SK-N-SH (cell line): Measurements from ENCODE around the gene CAV1. TPM values are rescaled to one million over a fixed set of nuclear protein-coding genes. Genes with fewer than 3 reads are reported as not detected.

Source experiments
- CTCF ChIA-PET: fragments of 300-600, 350-600 bp; formaldehyde crosslinking; extraction: SDS; loops from one replicate; lab custom pipeline; 2021; lab: Yijun Ruan, JAX
- POLR2A ChIA-PET: fragments of 350-600 bp; sonication (Branson Sonifier 250); formaldehyde crosslinking; extraction: SDS; loops from one replicate; lab custom pipeline; 2020; ENCODE audit warnings: antibody characterized with exemption, inconsistent platforms; lab: Yijun Ruan, JAX
- DNase-seq: peaks from one replicate; pipeline ENCODE4 v3.0.0; 2012
- H2AFZ ChIP-seq: fragments of 200-600 bp; sonication (generic); 2 replicates; pipeline ENCODE4 v1.8.1; 2016; ENCODE audit warnings: antibody characterized with exemption, mild to moderate bottlenecking, low read depth
- H3F3A ChIP-seq: fragments of 200-600 bp; sonication (generic); replicated peaks from 2 replicates; pipeline ENCODE3; 2016; ENCODE audit warnings: antibody characterized with exemption, mild to moderate bottlenecking; ENCODE audit not compliant: insufficient read depth
- H3K27ac ChIP-seq, 2 experiments: fragments of 200-500 bp in 1 of 2; fragments of 200-600 bp in 1 of 2; sonication (Bioruptor generic) in 1 of 2; sonication (generic), shearing (Covaris generic) in 1 of 2; 2 replicates each; pipeline versions ENCODE4 v1.5.1 to v1.6.1; 2014 to 2016; ENCODE audit warnings: low read depth in 2 of 2, inconsistent platforms in 1 of 2, low read length in 1 of 2, mild to moderate bottlenecking in 1 of 2, mixed read lengths in 1 of 2
- H3K27me3 ChIP-seq: fragments of 200-600 bp; sonication (generic), shearing (Covaris generic); 2 replicates; pipeline ENCODE4 v1.6.1; 2016; ENCODE audit warnings: mixed run types; ENCODE audit not compliant: insufficient read depth
- H3K36me3 ChIP-seq, 2 experiments: fragments of 200-500 bp in 1 of 2; fragments of 200-600 bp in 1 of 2; sonication (Bioruptor generic) in 1 of 2; sonication (generic) in 1 of 2; replicated peaks in 1 of 2; 2 replicates each; pipeline versions ENCODE3 to v1.5.1; 2014 to 2016; ENCODE audit warnings: low read length in 1 of 2, mild to moderate bottlenecking in 1 of 2; ENCODE audit not compliant: insufficient read depth in 2 of 2, control insufficient read depth in 1 of 2
- H3K4me1 ChIP-seq, 2 experiments: fragments of 200-500 bp in 1 of 2; fragments of 200-600 bp in 1 of 2; sonication (Bioruptor generic) in 1 of 2; sonication (generic), shearing (Covaris generic) in 1 of 2; 2 replicates each; pipeline versions ENCODE4 v1.5.1 to v1.6.1; 2014 to 2016; ENCODE audit warnings: low read depth in 1 of 2, low read length in 1 of 2, mixed run types in 1 of 2; ENCODE audit not compliant: insufficient read depth in 2 of 2, control insufficient read depth in 1 of 2
- H3K4me2 ChIP-seq: fragments of 200-600 bp; sonication (generic), shearing (Covaris generic); 2 replicates; pipeline ENCODE4 v1.6.1; 2017; ENCODE audit warnings: mixed run types
- H3K4me3 ChIP-seq, 2 experiments: fragments of 200-500 bp in 1 of 2; fragments of 200-600 bp in 1 of 2; sonication (Bioruptor generic) in 1 of 2; sonication (generic), shearing (Covaris generic) in 1 of 2; 2 replicates each; pipeline versions ENCODE4 v1.5.1 to v1.8.1; 2014 to 2016; ENCODE audit warnings: low read depth in 2 of 2, inconsistent platforms in 1 of 2, low read length in 1 of 2, mild to moderate bottlenecking in 1 of 2, mixed read lengths in 1 of 2, moderate library complexity in 1 of 2
- H3K79me2 ChIP-seq: fragments of 200-600 bp; sonication (generic); 2 replicates; pipeline ENCODE4 v1.8.1; 2017; ENCODE audit warnings: mild to moderate bottlenecking; ENCODE audit not compliant: insufficient read depth
- H3K9ac ChIP-seq: fragments of 200-600 bp; sonication (generic); 2 replicates; pipeline ENCODE4 v1.6.1; 2017; ENCODE audit warnings: mixed run types
- H3K9me2 ChIP-seq: fragments of 200-600 bp; sonication (generic); 2 replicates; pipeline ENCODE4 v1.6.1; 2017; ENCODE audit warnings: mixed run types
- H3K9me3 ChIP-seq: fragments of 200-600 bp; sonication (generic); 2 replicates; pipeline ENCODE4 v1.6.1; 2017; ENCODE audit warnings: mixed run types, mild to moderate bottlenecking, moderate library complexity
- H4K20me1 ChIP-seq: fragments of 200-600 bp; sonication (generic); 2 replicates; pipeline ENCODE4 v1.6.1; 2017; ENCODE audit warnings: mild to moderate bottlenecking, mixed run types; ENCODE audit not compliant: insufficient read depth
- CHD2 ChIP-seq: fragments of 150-350 bp; IDR thresholded peaks from 2 replicates; pipeline ENCODE4 v1.6.1; 2018; ENCODE audit warnings: low read length; ENCODE audit not compliant: partially characterized antibody
- ELF1 ChIP-seq: IDR thresholded peaks from 2 replicates; pipeline ENCODE4 v1.4.0; 2012
- EZH2phosphoT487 ChIP-seq: fragments of 200-600 bp; sonication (generic); IDR thresholded peaks from 2 replicates; pipeline ENCODE4 v1.6.1; 2017; ENCODE audit warnings: low read depth, mixed run types, mild to moderate bottlenecking, antibody characterized with exemption, moderate library complexity, borderline replicate concordance
- FOSL2 ChIP-seq: IDR thresholded peaks from 2 replicates; pipeline ENCODE4 v1.4.0; 2012; ENCODE audit warnings: low read depth, mild to moderate bottlenecking, moderate library complexity, borderline replicate concordance
- GABPA ChIP-seq: IDR thresholded peaks from 2 replicates; pipeline ENCODE4 v1.4.0; 2012; ENCODE audit warnings: low read depth, mild to moderate bottlenecking
- GATA2 ChIP-seq: sonication (generic); formaldehyde crosslinking; IDR thresholded peaks from 2 replicates; pipeline ENCODE4 v1.5.0; 2020; ENCODE audit warnings: mild to moderate bottlenecking, missing genetic modification reagents
- MEF2A ChIP-seq: IDR thresholded peaks from 2 replicates; pipeline ENCODE4 v1.4.0; 2012; ENCODE audit warnings: low read depth, borderline replicate concordance
- MXI1 ChIP-seq: IDR thresholded peaks from 2 replicates; pipeline ENCODE4 v1.6.1; 2012; ENCODE audit warnings: mild to moderate bottlenecking, low read depth, low read length, improper control_type of control experiment
- NRF1 ChIP-seq: IDR thresholded peaks from 2 replicates; pipeline ENCODE4 v1.6.1; 2012; ENCODE audit warnings: low read depth, mild to moderate bottlenecking, low read length
- RAD21 ChIP-seq: IDR thresholded peaks from 2 replicates; pipeline ENCODE4 v1.6.1; 2012; ENCODE audit warnings: mild to moderate bottlenecking, low read length
- TAF1 ChIP-seq: IDR thresholded peaks from 2 replicates; pipeline ENCODE4 v1.6.1; 2012; ENCODE audit warnings: low read depth, mild to moderate bottlenecking, low read length, moderate library complexity, borderline replicate concordance
- TCF12 ChIP-seq: IDR thresholded peaks from 2 replicates; pipeline ENCODE4 v1.4.0; 2012
- TEAD4 ChIP-seq: IDR thresholded peaks from 2 replicates; pipeline ENCODE4 v1.4.0; 2012; ENCODE audit warnings: mild to moderate bottlenecking, borderline replicate concordance; ENCODE audit not compliant: insufficient read depth
- USF2 ChIP-seq: fragments of 150-350 bp; IDR thresholded peaks from 2 replicates; pipeline ENCODE4 v1.6.1; 2017; ENCODE audit warnings: antibody characterized with exemption, low read length, low read depth, borderline replicate concordance
- WGBS: methylation state at CpG from one replicate; pipeline ENCODE4 v1.1.6; 2017; ENCODE audit warnings: low lambda C conversion rate; 5-methylcytosine and 5-hydroxymethylcytosine counted together
- polyA plus RNA-seq, 3 experiments: library from polyadenylated mRNA; depleted of rRNA; stranded (reverse); fragments of >200 nt; gene quantifications; 2 replicates each; pipeline ENCODE4 v1.2.3, GENCODE V29; 2012
- TF ChIP-seq, protein P1 (sequence below): fragments of 150-350 bp; IDR thresholded peaks from 2 replicates; pipeline ENCODE4 v1.6.1; 2016; ENCODE audit warnings: mild to moderate bottlenecking, low read depth, low read length
- TF ChIP-seq, protein P2 (sequence below): IDR thresholded peaks from 2 replicates; pipeline ENCODE4; 2012

Gene CAV1
- polyA plus RNA-seq, 1 of the 3 experiments (the other 2 are of a cell fraction): 968 TPM

DNA sequence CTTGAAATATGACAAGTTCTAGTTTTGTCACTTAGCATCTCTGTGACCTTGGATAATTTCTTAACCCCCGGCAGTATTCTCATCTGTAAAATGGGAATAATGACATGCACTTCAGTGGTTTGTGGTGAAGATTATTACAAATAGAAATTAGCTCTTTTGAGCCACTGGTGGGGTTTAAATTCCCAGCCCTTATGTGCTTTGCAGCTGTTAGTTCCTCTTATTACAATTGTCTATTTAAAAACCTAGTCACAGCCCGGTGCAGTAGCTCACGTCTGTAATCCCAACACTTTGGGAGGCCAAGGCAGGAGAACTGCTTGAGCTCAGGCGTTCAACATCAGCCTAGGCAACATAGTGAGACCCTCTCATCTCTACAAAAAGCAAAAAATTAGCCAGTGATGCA lies 30.1 kb downstream of the CAV1 start:
- H3F3A ChIP-seq: peaks cover 81% of the 10 kb centered on the region
- H3K4me1 ChIP-seq: peaks cover 0 to 88% of the 10 kb centered on the region in 2 experiments
- POLR2A ChIA-PET: no interaction called here
- TF ChIP-seq ELF1 (no peak), EZH2phosphoT487 (no peak), NRF1 (no peak), GABPA (no peak), GATA2 (CRISPR knock-in tag) (no peak), TEAD4 (no peak), MEF2A (no peak), TAF1 (no peak), FOSL2 (no peak), USF2 (no peak), TCF12 (no peak), CHD2 (no peak), RAD21 (no peak), MXI1 (no peak)
- TF ChIP-seq, protein P1, sequence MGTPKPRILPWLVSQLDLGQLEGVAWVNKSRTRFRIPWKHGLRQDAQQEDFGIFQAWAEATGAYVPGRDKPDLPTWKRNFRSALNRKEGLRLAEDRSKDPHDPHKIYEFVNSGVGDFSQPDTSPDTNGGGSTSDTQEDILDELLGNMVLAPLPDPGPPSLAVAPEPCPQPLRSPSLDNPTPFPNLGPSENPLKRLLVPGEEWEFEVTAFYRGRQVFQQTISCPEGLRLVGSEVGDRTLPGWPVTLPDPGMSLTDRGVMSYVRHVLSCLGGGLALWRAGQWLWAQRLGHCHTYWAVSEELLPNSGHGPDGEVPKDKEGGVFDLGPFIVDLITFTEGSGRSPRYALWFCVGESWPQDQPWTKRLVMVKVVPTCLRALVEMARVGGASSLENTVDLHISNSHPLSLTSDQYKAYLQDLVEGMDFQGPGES: no peak
- TF ChIP-seq, protein P2, sequence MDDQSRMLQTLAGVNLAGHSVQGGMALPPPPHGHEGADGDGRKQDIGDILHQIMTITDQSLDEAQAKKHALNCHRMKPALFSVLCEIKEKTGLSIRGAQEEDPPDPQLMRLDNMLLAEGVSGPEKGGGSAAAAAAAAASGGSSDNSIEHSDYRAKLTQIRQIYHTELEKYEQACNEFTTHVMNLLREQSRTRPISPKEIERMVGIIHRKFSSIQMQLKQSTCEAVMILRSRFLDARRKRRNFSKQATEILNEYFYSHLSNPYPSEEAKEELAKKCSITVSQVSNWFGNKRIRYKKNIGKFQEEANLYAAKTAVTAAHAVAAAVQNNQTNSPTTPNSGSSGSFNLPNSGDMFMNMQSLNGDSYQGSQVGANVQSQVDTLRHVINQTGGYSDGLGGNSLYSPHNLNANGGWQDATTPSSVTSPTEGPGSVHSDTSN: no peak
- H3K27me3 ChIP-seq: no peaks in the 10 kb centered on the region
- H3K36me3 ChIP-seq: peaks cover 46 to 66% of the 10 kb centered on the region in 2 experiments
- H2AFZ ChIP-seq: no peak overlapping the region
- H4K20me1 ChIP-seq: peaks cover 5% of the 10 kb centered on the region; the same call in 1 of the 2 replicates
- peak overlapping the region in 1 of 2 experiments; percentile 69; a peak in 2 of 4 replicates for H3K27ac ChIP-seq
- no peaks in the 10 kb centered on the region for H3K9me3 ChIP-seq
- no peaks in the 10 kb centered on the region for H3K9me2 ChIP-seq
- CTCF ChIA-PET: interaction anchor here (0.6 to 2.5 kb wide), 3 partner anchors 17 to 1860 kb away, joined by 3 to 9 read pairs (median 3); no protein-coding TSS in a partner anchor
- H3K9ac ChIP-seq: no peak overlapping the region
- H3K4me2 ChIP-seq: peak overlapping the region; percentile 42
- no peak for DNase-seq
- H3K79me2 ChIP-seq: peaks cover 93% of the 10 kb centered on the region
- no peak overlapping the region for H3K4me3 ChIP-seq
- WGBS: 36% methylated on average over 4 of the region's 4 CpGs
